Measurements from ENCODE around the gene REL. TPM values are rescaled to one million over a fixed set of nuclear protein-coding genes. Genes with fewer than 3 reads are reported as not detected.

Gene REL
- total and polyA plus RNA-seq, 2 of the 4 experiments (the other 2 are of a cell fraction): 1.3 to 4.3 TPM

GRCh38 chr2:60959501-60959900 is 78.1 kb downstream of the REL start:
- no peak overlapping the region for H2BK20ac ChIP-seq (ENCODE audit: low read depth, low read length)
- ChIA-PET CTCF (no interaction called here), POLR2A (ENCODE audit: unreplicated experiment) (no interaction called here)
- no peak overlapping the region for H3K4me3 ChIP-seq (ENCODE audit: insufficient read depth, low read depth, low read length)
- no peak overlapping the region for H3K56ac ChIP-seq (ENCODE audit: extremely low read depth, insufficient read depth, low read length)
- H2BK5ac ChIP-seq (ENCODE audit: low read depth, low read length, poor library complexity, severe bottlenecking): peak overlapping the region; percentile 53
- no peak overlapping the region for H4K8ac ChIP-seq (ENCODE audit: low read depth in 2 of 2, low read length in 2 of 2)
- H3K9ac ChIP-seq (ENCODE audit: low read depth, low read length): no peak overlapping the region
- H3K23ac ChIP-seq (ENCODE audit: low read depth, low read length): no peak overlapping the region
- no peak overlapping the region for H2AFZ ChIP-seq (replicated peaks; ENCODE audit: low read length, poor library complexity)
- no peak overlapping the region for H3K4ac ChIP-seq (ENCODE audit: low read depth, low read length)
- H3K4me1 ChIP-seq (ENCODE audit: control insufficient read depth, insufficient read depth, low read length): peaks cover 1% of the 10 kb centered on the region; the same call in 1 of the 2 replicates
- WGBS, 2 experiments (ENCODE audit: extremely low coverage in 2 of 2, insufficient read length in 1 of 2): 100% methylated on average over 5 of the region's 7 CpGs; no CpG with 5 or more reads in 1 of the 2 experiments
- no peak overlapping the region for H3K4me2 ChIP-seq (ENCODE audit: low read depth, low read length)
- no peaks in the 10 kb centered on the region for H4K20me1 ChIP-seq (ENCODE audit: insufficient read depth, low read length)
- no peak overlapping the region for H2BK15ac ChIP-seq (ENCODE audit: low read depth, low read length)
- H3K27me3 ChIP-seq (ENCODE audit: control insufficient read depth, insufficient read depth, low read length): no peaks in the 10 kb centered on the region
- H4K5ac ChIP-seq (ENCODE audit: low read depth, low read length): no peak overlapping the region
- no peak overlapping the region for H3K18ac ChIP-seq (ENCODE audit: low read depth, low read length)
- no peak overlapping the region for H2AK5ac ChIP-seq (ENCODE audit: low read depth, low read length)
- dilution Hi-C loops (cut with HindIII; ENCODE audit: low sequenced_read_pairs, unreplicated experiment): no loop called here
- intact Hi-C loops (cut with micrococcal nuclease): no loop called here
- no peak overlapping the region for H2AK9ac ChIP-seq (replicated peaks; ENCODE audit: low read depth, low read length, poor library complexity)
- H3K79me1 ChIP-seq (ENCODE audit: low read depth in 1 of 2, low read length in 2 of 2): no peaks in the 10 kb centered on the region
- peaks cover 5% of the 10 kb centered on the region; the same call in 1 of the 2 replicates for H3K9me1 ChIP-seq (ENCODE audit: insufficient read depth, low read length)
- H2BK120ac ChIP-seq (ENCODE audit: low read depth, low read length): no peak overlapping the region
- H3K9me3 ChIP-seq (ENCODE audit: control insufficient read depth, insufficient read depth, low read length): no peaks in the 10 kb centered on the region
- no peak for TF ChIP-seq NFE2L2 (IDR thresholded peaks at IDR 0.05; ENCODE audit: low read depth, low read length)
- no peak for TF ChIP-seq SMC3 (IDR thresholded peaks at IDR 0.05; ENCODE audit: low read depth, low read length)
- TF ChIP-seq POLR2A (IDR thresholded peaks at IDR 0.05; ENCODE audit: low read depth, low read length): no peak
- TF ChIP-seq RAD21 (IDR thresholded peaks at IDR 0.05; ENCODE audit: low read length): no peak
- TF ChIP-seq ELK1 (IDR thresholded peaks at IDR 0.05; ENCODE audit: borderline replicate concordance, low read depth, low read length): no peak
- no peak for TF ChIP-seq MAZ (IDR thresholded peaks at IDR 0.05; ENCODE audit: borderline replicate concordance, low read depth, low read length)
- TF ChIP-seq CHD1 (IDR thresholded peaks at IDR 0.05; ENCODE audit: low read depth, low read length): no peak
- no peak for TF ChIP-seq MXI1 (IDR thresholded peaks at IDR 0.05; ENCODE audit: borderline replicate concordance, low read depth, low read length)
- ATAC-seq (ENCODE audit: low read depth) (no peak), DNase-seq (no peak)
- no peaks in the 10 kb centered on the region for H3K36me3 ChIP-seq (ENCODE audit: control insufficient read depth, insufficient read depth, low read length)
- H3K14ac ChIP-seq (replicated peaks; ENCODE audit: low read depth, low read length): no peak overlapping the region
- no peak overlapping the region for H4K91ac ChIP-seq (ENCODE audit: insufficient read depth, low read depth, low read length)
- in situ Hi-C loops (cut with MboI; ENCODE audit: low sequenced_read_pairs): no loop called here
- H3K27ac ChIP-seq (ENCODE audit: insufficient read depth, low read length): no peak overlapping the region
- no TSS peak for BruUV-seq (replicated peaks)

Data from IMR-90 (cell line).